ENCODE data around the gene ELP5. TPM values are rescaled to one million over a fixed set of nuclear protein-coding genes. Genes with fewer than 3 reads are reported as not detected.

ELP5 gene
- total and polyA plus RNA-seq, 2 experiments from 2014 or later = 38.3 to 41.4 TPM

DNA sequence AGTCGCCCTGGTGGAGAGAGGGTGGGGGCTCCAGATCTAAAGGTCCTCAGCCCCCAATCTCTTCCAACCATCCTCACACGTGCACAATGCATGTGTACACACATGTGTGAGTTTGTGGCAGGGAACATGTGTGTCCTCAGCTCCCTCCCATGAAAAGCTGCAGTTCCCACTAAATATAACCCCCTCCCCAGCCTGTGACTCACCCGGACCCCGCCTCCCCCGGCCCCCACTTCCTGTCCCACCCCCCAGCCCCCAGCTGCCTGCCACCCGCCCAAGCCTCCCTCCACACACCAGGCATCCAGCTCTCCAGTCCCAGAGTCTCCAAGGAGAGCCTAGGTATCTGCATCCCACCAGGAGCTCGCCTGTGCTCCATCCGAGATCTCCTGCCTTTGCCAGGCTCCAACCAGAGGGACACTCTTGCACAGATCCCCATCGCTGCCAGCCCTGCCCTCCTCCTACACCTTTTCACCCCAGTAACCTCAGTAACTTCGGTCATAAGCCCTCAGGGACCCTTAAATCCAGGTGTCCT lies 36.3 kb upstream of the ELP5 start:
- Histone ChIP-seq H4K20me1 (replicated peaks; ENCODE audit: insufficient read depth) (no peaks in the 10 kb centered on the region; the same call in 1 of the 2 replicates), H3K36me3 (ENCODE audit: insufficient read depth) (no peaks in the 10 kb centered on the region), H3K27me3 (ENCODE audit: insufficient read depth) (no peaks in the 10 kb centered on the region), H2AFZ (no peak overlapping the region), H3K27ac (ENCODE audit: low read depth) (peak overlapping the region; percentile 88), H3K4me2 (peak overlapping the region; percentile 95), H3F3A (replicated peaks; ENCODE audit: low read depth) (peaks cover 13% of the 10 kb centered on the region), H3K9me2 (ENCODE audit: insufficient read depth) (no peaks in the 10 kb centered on the region), H3K4me1 (ENCODE audit: insufficient read depth) (peaks cover 50% of the 10 kb centered on the region), H3K79me2 (replicated peaks; ENCODE audit: insufficient read depth) (peaks cover 33% of the 10 kb centered on the region), H3K4me3 (peak overlapping the region; percentile 73)
- TF ChIP-seq EZH2 (IDR thresholded peaks at IDR 0.05; ENCODE audit: low read depth, unreplicated experiment) (no peak), ZNF331 (CRISPR knock-in tag; IDR thresholded peaks at IDR 0.05; ENCODE audit: low read depth) (no peak), POLR2AphosphoS5 (IDR thresholded peaks at IDR 0.05; ENCODE audit: low read depth) (peak; percentile 49)
- Mint-ChIP-seq H3K4me1 (peaks cover 57% of the 10 kb centered on the region), H3K9me3 (no peaks in the 10 kb centered on the region; the same call in 2 of the 3 replicates), H3K4me3 (peak overlapping the region; percentile 70), H3K36me3 (ENCODE audit: low read depth) (peaks cover 6% of the 10 kb centered on the region), H3K27ac (peak overlapping the region; percentile 99; the same call in 1 of the 2 replicates), H3K27me3 (ENCODE audit: insufficient read depth, low read depth, poor library complexity) (peaks cover 42% of the 10 kb centered on the region)
- peak; percentile 44 for DNase-seq (ENCODE audit: low spot score)
- ATAC-seq = no peak

DNA sequence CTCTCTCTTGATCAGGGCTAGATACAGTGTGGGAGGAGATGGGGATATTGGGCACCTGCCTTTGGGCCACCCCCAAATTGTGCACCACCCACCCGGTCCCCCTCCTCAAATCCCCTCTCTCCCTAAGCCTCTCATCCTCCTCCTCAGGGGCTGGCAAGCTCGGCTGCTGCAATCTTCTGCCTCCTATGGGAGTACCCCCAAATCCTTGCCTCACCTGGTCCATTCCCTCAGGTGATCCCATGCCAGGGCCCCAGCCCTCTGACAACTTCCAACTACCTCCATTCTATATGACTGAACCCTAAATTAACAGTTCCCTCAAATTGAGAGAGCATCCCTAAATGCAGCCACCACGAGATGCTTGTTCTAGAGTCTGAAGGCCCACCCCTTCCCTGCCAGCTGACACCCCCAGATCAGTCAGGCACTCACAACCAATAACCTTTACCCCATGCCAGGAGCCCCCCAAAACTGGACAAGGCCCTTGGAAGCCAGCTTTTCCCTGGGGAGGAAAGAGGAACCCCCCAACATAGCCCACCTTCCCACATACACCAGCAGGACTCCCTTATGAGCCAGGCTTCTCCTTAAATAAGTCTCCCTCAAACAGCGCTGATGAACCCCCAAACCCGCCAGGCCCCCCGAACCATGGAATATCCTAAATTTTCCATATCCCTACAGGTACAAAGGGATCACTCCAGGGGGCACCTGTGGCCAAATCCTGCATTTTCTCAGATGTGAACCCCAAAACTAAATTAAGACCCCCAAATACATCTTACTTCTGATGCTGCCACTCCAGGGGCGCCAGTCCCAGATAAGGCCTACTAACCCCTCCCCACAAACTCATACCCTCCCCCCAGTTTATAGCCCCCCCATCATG lies 35.5 kb upstream of the ELP5 start:
- H4K20me1 ChIP-seq (replicated peaks; ENCODE audit: insufficient read depth) = peaks cover 5% of the 10 kb centered on the region; the same call in 1 of the 2 replicates
- H3K27ac Mint-ChIP-seq = peak overlapping the region; percentile 86; the same call in 1 of the 2 replicates
- peaks cover 53% of the 10 kb centered on the region for H3K4me1 ChIP-seq (ENCODE audit: insufficient read depth)
- no peaks in the 10 kb centered on the region for H3K36me3 ChIP-seq (ENCODE audit: insufficient read depth)
- H3K27ac ChIP-seq (ENCODE audit: low read depth) = no peak overlapping the region; the same call in 1 of the 2 replicates
- H3K27me3 ChIP-seq (ENCODE audit: insufficient read depth) = no peaks in the 10 kb centered on the region
- H3K9me2 ChIP-seq (ENCODE audit: insufficient read depth) = no peaks in the 10 kb centered on the region
- peaks cover 29% of the 10 kb centered on the region for H3K79me2 ChIP-seq (replicated peaks; ENCODE audit: insufficient read depth)
- no peak overlapping the region for H2AFZ ChIP-seq
- no peaks in the 10 kb centered on the region; the same call in 1 of the 3 replicates for H3K9me3 Mint-ChIP-seq
- peaks cover 60% of the 10 kb centered on the region for H3K4me1 Mint-ChIP-seq
- no peak for ATAC-seq
- H3F3A ChIP-seq (replicated peaks; ENCODE audit: low read depth) = peaks cover 17% of the 10 kb centered on the region
- H3K27me3 Mint-ChIP-seq (ENCODE audit: insufficient read depth, low read depth, poor library complexity) = peaks cover 45% of the 10 kb centered on the region
- H3K4me2 ChIP-seq = peak overlapping the region; percentile 95
- peak overlapping the region; percentile 73 for H3K4me3 ChIP-seq
- H3K4me3 Mint-ChIP-seq = peak overlapping the region; percentile 70
- peaks cover 14% of the 10 kb centered on the region for H3K36me3 Mint-ChIP-seq (ENCODE audit: low read depth)
- no peak for DNase-seq (ENCODE audit: low spot score)
- no peak for TF ChIP-seq STAT1 (IDR thresholded peaks at IDR 0.05; ENCODE audit: unreplicated experiment)
- TF ChIP-seq, protein P1, sequence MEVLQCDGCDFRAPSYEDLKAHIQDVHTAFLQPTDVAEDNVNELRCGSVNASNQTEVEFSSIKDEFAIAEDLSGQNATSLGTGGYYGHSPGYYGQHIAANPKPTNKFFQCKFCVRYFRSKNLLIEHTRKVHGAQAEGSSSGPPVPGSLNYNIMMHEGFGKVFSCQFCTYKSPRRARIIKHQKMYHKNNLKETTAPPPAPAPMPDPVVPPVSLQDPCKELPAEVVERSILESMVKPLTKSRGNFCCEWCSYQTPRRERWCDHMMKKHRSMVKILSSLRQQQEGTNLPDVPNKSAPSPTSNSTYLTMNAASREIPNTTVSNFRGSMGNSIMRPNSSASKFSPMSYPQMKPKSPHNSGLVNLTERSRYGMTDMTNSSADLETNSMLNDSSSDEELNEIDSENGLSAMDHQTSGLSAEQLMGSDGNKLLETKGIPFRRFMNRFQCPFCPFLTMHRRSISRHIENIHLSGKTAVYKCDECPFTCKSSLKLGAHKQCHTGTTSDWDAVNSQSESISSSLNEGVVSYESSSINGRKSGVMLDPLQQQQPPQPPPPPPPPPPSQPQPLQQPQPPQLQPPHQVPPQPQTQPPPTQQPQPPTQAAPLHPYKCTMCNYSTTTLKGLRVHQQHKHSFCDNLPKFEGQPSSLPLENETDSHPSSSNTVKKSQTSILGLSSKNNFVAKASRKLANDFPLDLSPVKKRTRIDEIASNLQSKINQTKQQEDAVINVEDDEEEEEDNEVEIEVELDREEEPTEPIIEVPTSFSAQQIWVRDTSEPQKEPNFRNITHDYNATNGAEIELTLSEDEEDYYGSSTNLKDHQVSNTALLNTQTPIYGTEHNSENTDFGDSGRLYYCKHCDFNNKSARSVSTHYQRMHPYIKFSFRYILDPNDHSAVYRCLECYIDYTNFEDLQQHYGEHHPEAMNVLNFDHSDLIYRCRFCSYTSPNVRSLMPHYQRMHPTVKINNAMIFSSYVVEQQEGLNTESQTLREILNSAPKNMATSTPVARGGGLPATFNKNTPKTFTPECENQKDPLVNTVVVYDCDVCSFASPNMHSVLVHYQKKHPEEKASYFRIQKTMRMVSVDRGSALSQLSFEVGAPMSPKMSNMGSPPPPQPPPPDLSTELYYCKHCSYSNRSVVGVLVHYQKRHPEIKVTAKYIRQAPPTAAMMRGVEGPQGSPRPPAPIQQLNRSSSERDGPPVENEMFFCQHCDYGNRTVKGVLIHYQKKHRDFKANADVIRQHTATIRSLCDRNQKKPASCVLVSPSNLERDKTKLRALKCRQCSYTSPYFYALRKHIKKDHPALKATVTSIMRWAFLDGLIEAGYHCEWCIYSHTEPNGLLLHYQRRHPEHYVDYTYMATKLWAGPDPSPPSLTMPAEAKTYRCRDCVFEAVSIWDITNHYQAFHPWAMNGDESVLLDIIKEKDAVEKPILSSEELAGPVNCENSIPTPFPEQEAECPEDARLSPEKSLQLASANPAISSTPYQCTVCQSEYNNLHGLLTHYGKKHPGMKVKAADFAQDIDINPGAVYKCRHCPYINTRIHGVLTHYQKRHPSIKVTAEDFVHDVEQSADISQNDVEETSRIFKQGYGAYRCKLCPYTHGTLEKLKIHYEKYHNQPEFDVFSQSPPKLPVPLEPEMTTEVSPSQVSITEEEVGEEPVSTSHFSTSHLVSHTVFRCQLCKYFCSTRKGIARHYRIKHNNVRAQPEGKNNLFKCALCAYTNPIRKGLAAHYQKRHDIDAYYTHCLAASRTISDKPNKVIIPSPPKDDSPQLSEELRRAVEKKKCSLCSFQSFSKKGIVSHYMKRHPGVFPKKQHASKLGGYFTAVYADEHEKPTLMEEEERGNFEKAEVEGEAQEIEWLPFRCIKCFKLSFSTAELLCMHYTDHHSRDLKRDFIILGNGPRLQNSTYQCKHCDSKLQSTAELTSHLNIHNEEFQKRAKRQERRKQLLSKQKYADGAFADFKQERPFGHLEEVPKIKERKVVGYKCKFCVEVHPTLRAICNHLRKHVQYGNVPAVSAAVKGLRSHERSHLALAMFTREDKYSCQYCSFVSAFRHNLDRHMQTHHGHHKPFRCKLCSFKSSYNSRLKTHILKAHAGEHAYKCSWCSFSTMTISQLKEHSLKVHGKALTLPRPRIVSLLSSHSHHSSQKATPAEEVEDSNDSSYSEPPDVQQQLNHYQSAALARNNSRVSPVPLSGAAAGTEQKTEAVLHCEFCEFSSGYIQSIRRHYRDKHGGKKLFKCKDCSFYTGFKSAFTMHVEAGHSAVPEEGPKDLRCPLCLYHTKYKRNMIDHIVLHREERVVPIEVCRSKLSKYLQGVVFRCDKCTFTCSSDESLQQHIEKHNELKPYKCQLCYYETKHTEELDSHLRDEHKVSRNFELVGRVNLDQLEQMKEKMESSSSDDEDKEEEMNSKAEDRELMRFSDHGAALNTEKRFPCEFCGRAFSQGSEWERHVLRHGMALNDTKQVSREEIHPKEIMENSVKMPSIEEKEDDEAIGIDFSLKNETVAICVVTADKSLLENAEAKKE (CRISPR knock-in tag; IDR thresholded peaks at IDR 0.05) = no peak
- TF ChIP-seq NANOG (IDR thresholded peaks at IDR 0.05; ENCODE audit: borderline replicate concordance) = no peak
- TF ChIP-seq ZNF114 (CRISPR knock-in tag; IDR thresholded peaks at IDR 0.05) = no peak
- TF ChIP-seq CREB1 (CRISPR knock-in tag; IDR thresholded peaks at IDR 0.05; ENCODE audit: low read depth) = no peak
- TF ChIP-seq JUNB (IDR thresholded peaks at IDR 0.05; ENCODE audit: unreplicated experiment) = no peak
- TF ChIP-seq, protein P2, sequence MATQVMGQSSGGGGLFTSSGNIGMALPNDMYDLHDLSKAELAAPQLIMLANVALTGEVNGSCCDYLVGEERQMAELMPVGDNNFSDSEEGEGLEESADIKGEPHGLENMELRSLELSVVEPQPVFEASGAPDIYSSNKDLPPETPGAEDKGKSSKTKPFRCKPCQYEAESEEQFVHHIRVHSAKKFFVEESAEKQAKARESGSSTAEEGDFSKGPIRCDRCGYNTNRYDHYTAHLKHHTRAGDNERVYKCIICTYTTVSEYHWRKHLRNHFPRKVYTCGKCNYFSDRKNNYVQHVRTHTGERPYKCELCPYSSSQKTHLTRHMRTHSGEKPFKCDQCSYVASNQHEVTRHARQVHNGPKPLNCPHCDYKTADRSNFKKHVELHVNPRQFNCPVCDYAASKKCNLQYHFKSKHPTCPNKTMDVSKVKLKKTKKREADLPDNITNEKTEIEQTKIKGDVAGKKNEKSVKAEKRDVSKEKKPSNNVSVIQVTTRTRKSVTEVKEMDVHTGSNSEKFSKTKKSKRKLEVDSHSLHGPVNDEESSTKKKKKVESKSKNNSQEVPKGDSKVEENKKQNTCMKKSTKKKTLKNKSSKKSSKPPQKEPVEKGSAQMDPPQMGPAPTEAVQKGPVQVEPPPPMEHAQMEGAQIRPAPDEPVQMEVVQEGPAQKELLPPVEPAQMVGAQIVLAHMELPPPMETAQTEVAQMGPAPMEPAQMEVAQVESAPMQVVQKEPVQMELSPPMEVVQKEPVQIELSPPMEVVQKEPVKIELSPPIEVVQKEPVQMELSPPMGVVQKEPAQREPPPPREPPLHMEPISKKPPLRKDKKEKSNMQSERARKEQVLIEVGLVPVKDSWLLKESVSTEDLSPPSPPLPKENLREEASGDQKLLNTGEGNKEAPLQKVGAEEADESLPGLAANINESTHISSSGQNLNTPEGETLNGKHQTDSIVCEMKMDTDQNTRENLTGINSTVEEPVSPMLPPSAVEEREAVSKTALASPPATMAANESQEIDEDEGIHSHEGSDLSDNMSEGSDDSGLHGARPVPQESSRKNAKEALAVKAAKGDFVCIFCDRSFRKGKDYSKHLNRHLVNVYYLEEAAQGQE (IDR thresholded peaks at IDR 0.05; ENCODE audit: unreplicated experiment) = no peak

Measured in GM23338 (cell line).